Neural cell (in vitro differentiated cells): ENCODE measurements around the gene RNF34. TPM values are rescaled to one million over a fixed set of nuclear protein-coding genes. Genes with fewer than 3 reads are reported as not detected.

ENCODE experiments used
- H2AFZ ChIP-seq: fragments of 200-600, 300-800 bp; sonication (generic), shearing (Covaris generic); 2 replicates; pipeline ENCODE4 v1.6.0; 2014; ENCODE audit warnings: low read depth, mild to moderate bottlenecking, antibody characterized with exemption, low read length, moderate library complexity
- H3F3A ChIP-seq: fragments of 200-600 bp; shearing (Covaris generic); 2 replicates; pipeline ENCODE4 v1.6.1; 2016; ENCODE audit warnings: mild to moderate bottlenecking, moderate library complexity, mixed read lengths, antibody characterized with exemption, low read length; ENCODE audit not compliant: insufficient read depth, poor library complexity, severe bottlenecking
- H3K27ac ChIP-seq: fragments of 200-600, 300-800 bp; sonication (generic), shearing (Covaris generic); 2 replicates; pipeline ENCODE4 v1.5.1; 2014; ENCODE audit warnings: mild to moderate bottlenecking, low read length, moderate library complexity
- H3K27me3 ChIP-seq: fragments of 300-800, 200-600 bp; sonication (generic), shearing (Covaris generic); 2 replicates; pipeline ENCODE4 v1.6.0; 2014; ENCODE audit warnings: mild to moderate bottlenecking, low read depth, low read length, moderate library complexity; ENCODE audit not compliant: insufficient read depth
- H3K36me3 ChIP-seq: fragments of 300-800, 200-600 bp; sonication (generic), shearing (Covaris generic); 2 replicates; pipeline ENCODE4 v1.5.1; 2014; ENCODE audit warnings: mild to moderate bottlenecking, antibody characterized with exemption, low read length, moderate library complexity; ENCODE audit not compliant: insufficient read depth
- H3K4me2 ChIP-seq: fragments of 300-800, 200-600 bp; sonication (generic), shearing (Covaris generic); 2 replicates; pipeline ENCODE4 v1.6.0; 2014; ENCODE audit warnings: mild to moderate bottlenecking, low read length
- H3K4me3 ChIP-seq: fragments of 300-800, 200-600 bp; sonication (generic), shearing (Covaris generic); 2 replicates; pipeline ENCODE4 v1.5.1; 2014; ENCODE audit warnings: mild to moderate bottlenecking, low read length, moderate library complexity
- H3K79me2 ChIP-seq: fragments of 200-600 bp; shearing (Covaris generic); replicated peaks from 2 replicates; pipeline ENCODE4 v1.6.0; 2014; ENCODE audit warnings: mild to moderate bottlenecking, low read length, moderate library complexity; ENCODE audit not compliant: insufficient read depth
- H3K9ac ChIP-seq: fragments of 300-800, 200-600 bp; sonication (generic), shearing (Covaris generic); 2 replicates; pipeline ENCODE4 v1.6.1; 2016; ENCODE audit warnings: mild to moderate bottlenecking, low read length, mixed read lengths
- H3K9me2 ChIP-seq: fragments of 200-600 bp; shearing (Covaris generic); 2 replicates; pipeline ENCODE4 v1.6.1; 2016; ENCODE audit warnings: mild to moderate bottlenecking, low read length, mixed read lengths; ENCODE audit not compliant: insufficient read depth
- H3K9me3 ChIP-seq: fragments of 200-600, 300-800 bp; sonication (generic), shearing (Covaris generic); 2 replicates; pipeline ENCODE4 v1.6.1; 2016; ENCODE audit warnings: mild to moderate bottlenecking, mixed run types, low read length, moderate library complexity, mixed read lengths
- H4K20me1 ChIP-seq: fragments of 200-600 bp; shearing (Covaris generic); 2 replicates; pipeline ENCODE4 v1.6.1; 2016; ENCODE audit warnings: mild to moderate bottlenecking, mixed run types; ENCODE audit not compliant: insufficient read depth
- EP300 ChIP-seq: fragments of 450-650 bp; conservative IDR thresholded peaks from 2 replicates; pipeline ENCODE4 v1.6.1; 2014; ENCODE audit warnings: antibody characterized with exemption, mild to moderate bottlenecking, moderate library complexity; ENCODE audit not compliant: poor library complexity, severe bottlenecking
- EZH2 ChIP-seq: fragments of 200-600, 300-800 bp; shearing (Covaris generic), sonication (generic); IDR thresholded peaks from 2 replicates; pipeline ENCODE4 v1.6.1; 2014; ENCODE audit warnings: antibody characterized with exemption, low read length, borderline replicate concordance, mild to moderate bottlenecking; ENCODE audit not compliant: insufficient read depth, poor library complexity, severe bottlenecking
- MXI1 ChIP-seq: fragments of 450-650 bp; conservative IDR thresholded peaks from 2 replicates; pipeline ENCODE4 v1.6.1; 2014; ENCODE audit warnings: antibody characterized with exemption, mild to moderate bottlenecking; ENCODE audit not compliant: poor library complexity, severe bottlenecking
- POLR2AphosphoS5 ChIP-seq: IDR thresholded peaks from 2 replicates; pipeline ENCODE4 v1.6.1; 2012
- RAD21 ChIP-seq: fragments of 450-650 bp; conservative IDR thresholded peaks from 2 replicates; pipeline ENCODE4 v1.6.1; 2014; ENCODE audit warnings: antibody characterized with exemption, mild to moderate bottlenecking, moderate library complexity
- SMC3 ChIP-seq: fragments of 450-650 bp; conservative IDR thresholded peaks from 2 replicates; pipeline ENCODE4 v1.6.1; 2014; ENCODE audit warnings: antibody characterized with exemption, mild to moderate bottlenecking, moderate library complexity; ENCODE audit not compliant: poor library complexity
- TAF1 ChIP-seq: IDR thresholded peaks from 2 replicates; pipeline ENCODE4 v1.6.1; 2012; ENCODE audit warnings: low read depth
- polyA plus RNA-seq: library from polyadenylated mRNA; depleted of rRNA; stranded (reverse); fragments of >200 nt; gene quantifications from 2 replicates; pipeline ENCODE4 v1.2.3, GENCODE V29; 2014
- TF ChIP-seq, protein P1 (sequence below): IDR thresholded peaks from 2 replicates; pipeline ENCODE4 v1.6.1; 2012; ENCODE audit warnings: borderline replicate concordance
- TF ChIP-seq, protein P2 (sequence below): fragments of 450-650 bp; IDR thresholded peaks from 2 replicates; pipeline ENCODE4 v1.5.1; 2014; ENCODE audit warnings: antibody characterized with exemption, mild to moderate bottlenecking, moderate library complexity; ENCODE audit not compliant: poor library complexity, severe bottlenecking

Gene RNF34
- polyA plus RNA-seq, 1 donor from 2014 or later, result 68.8 TPM

GRCh38 chr12:121452340-121452984, 52.5 kb downstream of the RNF34 start:
- Histone ChIP-seq H3K4me3 (no peak overlapping the region), H3K36me3 (no peaks in the 10 kb centered on the region), H3K9ac (no peak overlapping the region), H3K27ac (no peak overlapping the region), H3K79me2 (peaks cover 22% of the 10 kb centered on the region), H3K27me3 (no peaks in the 10 kb centered on the region), H2AFZ (no peak overlapping the region), H3K4me2 (no peak overlapping the region), H3K9me3 (no peaks in the 10 kb centered on the region), H3K9me2 (no peaks in the 10 kb centered on the region), H4K20me1 (no peaks in the 10 kb centered on the region), H3F3A (no peaks in the 10 kb centered on the region)
- TF ChIP-seq, protein P1, sequence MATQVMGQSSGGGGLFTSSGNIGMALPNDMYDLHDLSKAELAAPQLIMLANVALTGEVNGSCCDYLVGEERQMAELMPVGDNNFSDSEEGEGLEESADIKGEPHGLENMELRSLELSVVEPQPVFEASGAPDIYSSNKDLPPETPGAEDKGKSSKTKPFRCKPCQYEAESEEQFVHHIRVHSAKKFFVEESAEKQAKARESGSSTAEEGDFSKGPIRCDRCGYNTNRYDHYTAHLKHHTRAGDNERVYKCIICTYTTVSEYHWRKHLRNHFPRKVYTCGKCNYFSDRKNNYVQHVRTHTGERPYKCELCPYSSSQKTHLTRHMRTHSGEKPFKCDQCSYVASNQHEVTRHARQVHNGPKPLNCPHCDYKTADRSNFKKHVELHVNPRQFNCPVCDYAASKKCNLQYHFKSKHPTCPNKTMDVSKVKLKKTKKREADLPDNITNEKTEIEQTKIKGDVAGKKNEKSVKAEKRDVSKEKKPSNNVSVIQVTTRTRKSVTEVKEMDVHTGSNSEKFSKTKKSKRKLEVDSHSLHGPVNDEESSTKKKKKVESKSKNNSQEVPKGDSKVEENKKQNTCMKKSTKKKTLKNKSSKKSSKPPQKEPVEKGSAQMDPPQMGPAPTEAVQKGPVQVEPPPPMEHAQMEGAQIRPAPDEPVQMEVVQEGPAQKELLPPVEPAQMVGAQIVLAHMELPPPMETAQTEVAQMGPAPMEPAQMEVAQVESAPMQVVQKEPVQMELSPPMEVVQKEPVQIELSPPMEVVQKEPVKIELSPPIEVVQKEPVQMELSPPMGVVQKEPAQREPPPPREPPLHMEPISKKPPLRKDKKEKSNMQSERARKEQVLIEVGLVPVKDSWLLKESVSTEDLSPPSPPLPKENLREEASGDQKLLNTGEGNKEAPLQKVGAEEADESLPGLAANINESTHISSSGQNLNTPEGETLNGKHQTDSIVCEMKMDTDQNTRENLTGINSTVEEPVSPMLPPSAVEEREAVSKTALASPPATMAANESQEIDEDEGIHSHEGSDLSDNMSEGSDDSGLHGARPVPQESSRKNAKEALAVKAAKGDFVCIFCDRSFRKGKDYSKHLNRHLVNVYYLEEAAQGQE, result no peak
- TF ChIP-seq MXI1, result no peak
- no peak for TF ChIP-seq SMC3
- TF ChIP-seq TAF1, result no peak
- no peak for TF ChIP-seq EZH2
- no peak for TF ChIP-seq POLR2AphosphoS5
- no peak for TF ChIP-seq EP300
- TF ChIP-seq RAD21, result no peak
- TF ChIP-seq, protein P2, sequence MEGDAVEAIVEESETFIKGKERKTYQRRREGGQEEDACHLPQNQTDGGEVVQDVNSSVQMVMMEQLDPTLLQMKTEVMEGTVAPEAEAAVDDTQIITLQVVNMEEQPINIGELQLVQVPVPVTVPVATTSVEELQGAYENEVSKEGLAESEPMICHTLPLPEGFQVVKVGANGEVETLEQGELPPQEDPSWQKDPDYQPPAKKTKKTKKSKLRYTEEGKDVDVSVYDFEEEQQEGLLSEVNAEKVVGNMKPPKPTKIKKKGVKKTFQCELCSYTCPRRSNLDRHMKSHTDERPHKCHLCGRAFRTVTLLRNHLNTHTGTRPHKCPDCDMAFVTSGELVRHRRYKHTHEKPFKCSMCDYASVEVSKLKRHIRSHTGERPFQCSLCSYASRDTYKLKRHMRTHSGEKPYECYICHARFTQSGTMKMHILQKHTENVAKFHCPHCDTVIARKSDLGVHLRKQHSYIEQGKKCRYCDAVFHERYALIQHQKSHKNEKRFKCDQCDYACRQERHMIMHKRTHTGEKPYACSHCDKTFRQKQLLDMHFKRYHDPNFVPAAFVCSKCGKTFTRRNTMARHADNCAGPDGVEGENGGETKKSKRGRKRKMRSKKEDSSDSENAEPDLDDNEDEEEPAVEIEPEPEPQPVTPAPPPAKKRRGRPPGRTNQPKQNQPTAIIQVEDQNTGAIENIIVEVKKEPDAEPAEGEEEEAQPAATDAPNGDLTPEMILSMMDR, result no peak

GRCh38 chr12:121452985-121453360, 53.1 kb downstream of the RNF34 start:
- Histone ChIP-seq H3K79me2 (peaks cover 27% of the 10 kb centered on the region), H2AFZ (no peak overlapping the region), H4K20me1 (no peaks in the 10 kb centered on the region), H3K4me3 (no peak overlapping the region), H3K27me3 (no peaks in the 10 kb centered on the region), H3K27ac (no peak overlapping the region), H3K9me3 (no peaks in the 10 kb centered on the region), H3K9ac (no peak overlapping the region), H3F3A (no peaks in the 10 kb centered on the region), H3K36me3 (no peaks in the 10 kb centered on the region), H3K4me2 (no peak overlapping the region), H3K9me2 (no peaks in the 10 kb centered on the region)
- TF ChIP-seq, protein P2, result no peak
- TF ChIP-seq MXI1 (no peak), EZH2 (no peak), RAD21 (no peak), EP300 (no peak), TAF1 (no peak), POLR2AphosphoS5 (no peak), SMC3 (no peak)
